ENCODE results near the gene PPAN.

DNA sequence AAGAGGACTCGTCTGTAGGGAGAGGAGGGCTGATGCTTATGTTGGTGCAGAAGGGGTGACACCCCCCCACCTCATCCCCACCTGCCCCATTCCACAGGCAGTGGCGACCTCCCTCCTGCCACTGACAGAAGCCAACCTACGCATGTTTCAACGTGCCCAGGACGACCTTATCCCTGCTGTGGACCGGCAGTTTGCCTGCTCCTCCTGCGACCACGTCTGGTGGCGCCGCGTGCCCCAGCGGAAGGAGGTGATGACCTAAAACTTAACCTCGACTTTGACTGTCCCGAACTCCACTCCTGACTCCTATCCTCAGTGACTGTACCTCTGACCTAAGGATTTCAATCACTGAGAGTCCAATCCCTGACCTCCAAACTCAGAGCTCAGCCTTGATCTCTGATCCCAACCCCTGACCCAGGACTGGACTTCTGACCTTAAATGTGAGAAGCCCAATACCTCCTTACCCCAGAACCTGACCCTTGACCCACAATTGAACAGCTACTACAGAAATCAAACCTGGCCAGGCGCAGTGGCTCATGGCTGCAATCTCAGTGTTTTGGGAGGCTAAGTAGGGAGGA lies 16.3 kb upstream of the PPAN start:
- TF ChIP-seq ESRRG (CRISPR knock-in tag; IDR thresholded peaks at IDR 0.05): no peak
- TF ChIP-seq, protein P1, sequence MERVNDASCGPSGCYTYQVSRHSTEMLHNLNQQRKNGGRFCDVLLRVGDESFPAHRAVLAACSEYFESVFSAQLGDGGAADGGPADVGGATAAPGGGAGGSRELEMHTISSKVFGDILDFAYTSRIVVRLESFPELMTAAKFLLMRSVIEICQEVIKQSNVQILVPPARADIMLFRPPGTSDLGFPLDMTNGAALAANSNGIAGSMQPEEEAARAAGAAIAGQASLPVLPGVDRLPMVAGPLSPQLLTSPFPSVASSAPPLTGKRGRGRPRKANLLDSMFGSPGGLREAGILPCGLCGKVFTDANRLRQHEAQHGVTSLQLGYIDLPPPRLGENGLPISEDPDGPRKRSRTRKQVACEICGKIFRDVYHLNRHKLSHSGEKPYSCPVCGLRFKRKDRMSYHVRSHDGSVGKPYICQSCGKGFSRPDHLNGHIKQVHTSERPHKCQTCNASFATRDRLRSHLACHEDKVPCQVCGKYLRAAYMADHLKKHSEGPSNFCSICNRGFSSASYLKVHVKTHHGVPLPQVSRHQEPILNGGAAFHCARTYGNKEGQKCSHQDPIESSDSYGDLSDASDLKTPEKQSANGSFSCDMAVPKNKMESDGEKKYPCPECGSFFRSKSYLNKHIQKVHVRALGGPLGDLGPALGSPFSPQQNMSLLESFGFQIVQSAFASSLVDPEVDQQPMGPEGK (CRISPR knock-in tag; IDR thresholded peaks at IDR 0.05; ENCODE audit: borderline replicate concordance): no peak
- TF ChIP-seq TOX (CRISPR knock-in tag; IDR thresholded peaks at IDR 0.05; ENCODE audit: borderline replicate concordance): no peak
- TF ChIP-seq PPARA (CRISPR knock-in tag; IDR thresholded peaks at IDR 0.05; ENCODE audit: borderline replicate concordance): no peak
- TF ChIP-seq RARB (CRISPR knock-in tag; IDR thresholded peaks at IDR 0.05): no peak
- no peak for TF ChIP-seq OSR1 (CRISPR knock-in tag; IDR thresholded peaks at IDR 0.05)
- TF ChIP-seq TCF4 (CRISPR knock-in tag; IDR thresholded peaks at IDR 0.05; ENCODE audit: borderline replicate concordance): no peak
- TF ChIP-seq CSDC2 (CRISPR knock-in tag; IDR thresholded peaks at IDR 0.05): no peak
- TF ChIP-seq ARNTL (CRISPR knock-in tag; IDR thresholded peaks at IDR 0.05; ENCODE audit: borderline replicate concordance, low read depth): no peak
- TF ChIP-seq ZNF8 (CRISPR knock-in tag; IDR thresholded peaks at IDR 0.05): no peak
- TF ChIP-seq, protein P2, sequence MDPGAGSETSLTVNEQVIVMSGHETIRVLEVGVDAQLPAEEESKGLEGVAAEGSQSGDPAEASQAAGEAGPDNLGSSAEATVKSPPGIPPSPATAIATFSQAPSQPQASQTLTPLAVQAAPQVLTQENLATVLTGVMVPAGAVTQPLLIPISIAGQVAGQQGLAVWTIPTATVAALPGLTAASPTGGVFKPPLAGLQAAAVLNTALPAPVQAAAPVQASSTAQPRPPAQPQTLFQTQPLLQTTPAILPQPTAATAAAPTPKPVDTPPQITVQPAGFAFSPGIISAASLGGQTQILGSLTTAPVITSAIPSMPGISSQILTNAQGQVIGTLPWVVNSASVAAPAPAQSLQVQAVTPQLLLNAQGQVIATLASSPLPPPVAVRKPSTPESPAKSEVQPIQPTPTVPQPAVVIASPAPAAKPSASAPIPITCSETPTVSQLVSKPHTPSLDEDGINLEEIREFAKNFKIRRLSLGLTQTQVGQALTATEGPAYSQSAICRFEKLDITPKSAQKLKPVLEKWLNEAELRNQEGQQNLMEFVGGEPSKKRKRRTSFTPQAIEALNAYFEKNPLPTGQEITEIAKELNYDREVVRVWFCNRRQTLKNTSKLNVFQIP (CRISPR knock-in tag; IDR thresholded peaks at IDR 0.05; ENCODE audit: borderline replicate concordance, low read depth): no peak
- TF ChIP-seq ZFP3 (CRISPR knock-in tag; IDR thresholded peaks at IDR 0.05): no peak
- TF ChIP-seq, protein P3, sequence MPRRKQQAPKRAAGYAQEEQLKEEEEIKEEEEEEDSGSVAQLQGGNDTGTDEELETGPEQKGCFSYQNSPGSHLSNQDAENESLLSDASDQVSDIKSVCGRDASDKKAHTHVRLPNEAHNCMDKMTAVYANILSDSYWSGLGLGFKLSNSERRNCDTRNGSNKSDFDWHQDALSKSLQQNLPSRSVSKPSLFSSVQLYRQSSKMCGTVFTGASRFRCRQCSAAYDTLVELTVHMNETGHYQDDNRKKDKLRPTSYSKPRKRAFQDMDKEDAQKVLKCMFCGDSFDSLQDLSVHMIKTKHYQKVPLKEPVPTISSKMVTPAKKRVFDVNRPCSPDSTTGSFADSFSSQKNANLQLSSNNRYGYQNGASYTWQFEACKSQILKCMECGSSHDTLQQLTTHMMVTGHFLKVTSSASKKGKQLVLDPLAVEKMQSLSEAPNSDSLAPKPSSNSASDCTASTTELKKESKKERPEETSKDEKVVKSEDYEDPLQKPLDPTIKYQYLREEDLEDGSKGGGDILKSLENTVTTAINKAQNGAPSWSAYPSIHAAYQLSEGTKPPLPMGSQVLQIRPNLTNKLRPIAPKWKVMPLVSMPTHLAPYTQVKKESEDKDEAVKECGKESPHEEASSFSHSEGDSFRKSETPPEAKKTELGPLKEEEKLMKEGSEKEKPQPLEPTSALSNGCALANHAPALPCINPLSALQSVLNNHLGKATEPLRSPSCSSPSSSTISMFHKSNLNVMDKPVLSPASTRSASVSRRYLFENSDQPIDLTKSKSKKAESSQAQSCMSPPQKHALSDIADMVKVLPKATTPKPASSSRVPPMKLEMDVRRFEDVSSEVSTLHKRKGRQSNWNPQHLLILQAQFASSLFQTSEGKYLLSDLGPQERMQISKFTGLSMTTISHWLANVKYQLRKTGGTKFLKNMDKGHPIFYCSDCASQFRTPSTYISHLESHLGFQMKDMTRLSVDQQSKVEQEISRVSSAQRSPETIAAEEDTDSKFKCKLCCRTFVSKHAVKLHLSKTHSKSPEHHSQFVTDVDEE (CRISPR knock-in tag; IDR thresholded peaks at IDR 0.05): no peak
